GM21367 (cell line): ENCODE measurements around the gene AIP.

Experiments
- ATAC-seq: cut with Tn5 transposase; IDR thresholded peaks from one replicate; pipeline ENCODE4 v1.9.1; 2021; ENCODE audit not compliant: unreplicated experiment

The AIP gene

DNA sequence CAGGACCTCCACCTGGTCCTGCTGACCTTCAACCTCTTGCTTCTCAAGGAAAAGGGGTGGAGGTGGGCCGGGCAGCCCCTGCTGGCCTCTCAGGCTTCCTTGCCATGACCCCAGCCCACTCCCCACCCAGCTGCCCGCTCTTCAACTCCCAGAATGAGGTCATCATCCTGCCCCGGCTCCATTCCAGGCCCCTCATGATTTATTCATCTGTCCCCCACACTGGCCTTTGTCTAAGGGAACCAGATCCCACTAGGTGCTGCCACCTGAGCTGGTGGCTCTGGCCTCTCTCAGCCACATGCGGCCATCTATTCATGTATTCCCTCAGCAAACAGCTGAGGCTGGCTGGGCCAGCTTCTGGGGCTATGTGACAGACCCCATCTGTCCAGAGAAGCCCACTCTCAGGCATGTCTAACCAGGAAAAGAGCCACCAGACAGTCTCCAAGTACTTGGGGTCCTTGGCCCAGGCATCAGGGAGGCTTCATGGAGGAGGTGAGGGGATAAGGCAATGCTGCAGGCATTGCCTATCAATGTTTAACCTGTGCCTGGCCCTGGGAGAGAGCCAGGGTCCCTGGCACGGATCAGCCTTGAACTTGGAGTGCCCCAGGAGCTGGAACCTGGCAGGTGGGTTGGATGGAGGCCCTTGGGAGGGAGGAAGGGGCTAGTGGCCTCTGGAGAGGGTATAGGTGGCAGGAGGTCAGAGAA, 42.6 kb downstream of the AIP start:
- ATAC-seq: no peak

- no peak for ATAC-seq
Measured at GRCh38 chr11:67528376-67528775, 45.5 kb downstream of the AIP start.

GRCh38 chr11:67530282-67530592, 47.4 kb downstream of the AIP start:
- no peak for ATAC-seq

- ATAC-seq: no peak
Measured at GRCh38 chr11:67532889-67533288, 50.1 kb downstream of the AIP start.

DNA sequence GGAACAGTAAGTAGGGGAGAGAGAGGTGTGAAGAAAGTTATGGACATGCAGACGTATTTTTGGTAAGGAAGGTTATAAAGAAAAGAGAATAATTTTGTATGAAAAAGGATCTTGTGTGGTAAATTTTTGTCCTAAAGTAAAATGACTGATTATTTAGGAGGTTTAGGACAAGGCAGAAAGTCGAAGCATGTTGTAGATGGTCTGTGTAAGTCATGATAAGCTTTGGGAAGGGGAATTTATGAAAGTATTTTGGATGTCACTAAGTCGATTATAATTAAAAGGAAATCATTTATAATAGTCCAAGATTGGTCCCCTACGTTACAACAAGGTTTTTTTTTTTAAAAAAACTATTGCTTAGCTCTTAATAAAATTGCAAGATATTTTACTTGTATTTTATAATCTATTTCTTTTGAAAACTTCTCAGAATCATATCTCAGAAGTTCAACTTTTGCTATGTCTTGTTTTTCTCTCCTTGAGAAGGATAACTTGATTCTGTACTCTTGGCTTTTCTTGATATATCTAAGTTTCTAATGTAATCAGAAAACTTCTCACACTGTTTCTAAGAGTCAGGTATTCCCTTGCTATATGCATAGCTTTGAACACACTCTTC, 51.3 kb downstream of the AIP start:
- ATAC-seq: no peak

GRCh38 chr11:67535561-67535960, 52.7 kb downstream of the AIP start:
- ATAC-seq: no peak

DNA sequence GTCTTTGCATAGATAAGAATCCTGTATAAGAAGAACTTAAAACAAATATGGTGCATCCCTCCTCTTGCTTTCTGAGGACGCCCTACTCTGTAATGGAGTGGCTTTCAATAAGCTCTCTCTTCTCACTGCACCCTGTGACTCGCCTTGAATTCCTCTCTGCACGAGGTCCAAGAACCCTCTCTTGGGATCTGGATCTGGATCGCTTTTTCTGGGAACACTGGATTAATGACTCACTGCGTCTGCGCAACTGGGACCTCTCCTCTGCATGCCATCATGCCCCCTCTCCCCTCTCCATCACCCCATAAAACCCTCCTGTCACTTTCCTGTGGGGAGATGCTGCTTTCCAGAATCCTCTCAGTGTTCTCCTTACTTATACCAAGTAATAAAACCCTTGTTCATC, 55.5 kb downstream of the AIP start:
- ATAC-seq: no peak

DNA sequence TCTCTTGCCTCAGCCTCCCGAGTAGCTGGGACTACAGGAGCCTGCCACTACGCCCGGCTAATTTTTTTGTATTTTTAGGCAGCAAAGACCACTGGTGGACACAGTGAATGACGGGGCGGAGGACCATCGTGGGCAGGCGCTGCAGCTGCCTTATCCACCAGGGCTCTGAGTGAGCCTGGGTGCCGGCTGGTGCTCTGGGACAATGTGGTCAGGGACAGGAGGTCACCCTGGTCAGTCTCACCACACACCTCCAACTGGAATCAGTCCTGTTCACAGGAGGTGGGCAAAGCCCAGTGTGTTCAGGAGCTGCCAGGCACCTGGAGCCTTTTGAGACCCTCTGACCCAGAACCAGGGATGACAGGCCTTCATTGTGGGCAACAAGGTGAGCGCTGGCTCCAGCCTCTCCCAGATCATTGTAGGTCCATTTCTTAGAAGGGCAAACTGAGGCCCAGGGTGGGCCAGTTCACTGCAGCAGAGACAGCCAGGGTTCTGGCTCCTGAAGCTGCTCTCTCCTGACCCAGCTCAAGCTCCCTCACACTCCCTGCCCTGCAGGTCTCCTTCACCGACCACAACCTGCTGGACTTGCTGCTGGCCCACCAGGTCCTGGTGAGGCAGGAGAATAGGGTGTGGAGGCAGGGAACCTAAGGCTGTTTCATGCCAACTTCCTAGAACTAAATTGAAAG, 56.1 kb downstream of the AIP start:
- no peak for ATAC-seq

- ATAC-seq: no peak
Measured at GRCh38 chr11:67539550-67539949, 56.7 kb downstream of the AIP start.
